ENCODE data around the gene FMNL2.

The FMNL2 gene

GRCh38 chr2:152648336-152648735, 313.4 kb downstream of the FMNL2 start (continued):
- TF ChIP-seq ZNF266 (tag by site-specific recombination; IDR thresholded peaks at IDR 0.05; ENCODE audit: low read depth) (no peak), REPIN1 (tag by site-specific recombination; IDR thresholded peaks at IDR 0.05; ENCODE audit: low read depth) (no peak), ZNF837 (tag by site-specific recombination; IDR thresholded peaks at IDR 0.05) (no peak), ZNF416 (tag by site-specific recombination; IDR thresholded peaks at IDR 0.05) (no peak), ZBTB7A (tag by site-specific recombination; IDR thresholded peaks at IDR 0.05; ENCODE audit: low read depth) (no peak)

DNA sequence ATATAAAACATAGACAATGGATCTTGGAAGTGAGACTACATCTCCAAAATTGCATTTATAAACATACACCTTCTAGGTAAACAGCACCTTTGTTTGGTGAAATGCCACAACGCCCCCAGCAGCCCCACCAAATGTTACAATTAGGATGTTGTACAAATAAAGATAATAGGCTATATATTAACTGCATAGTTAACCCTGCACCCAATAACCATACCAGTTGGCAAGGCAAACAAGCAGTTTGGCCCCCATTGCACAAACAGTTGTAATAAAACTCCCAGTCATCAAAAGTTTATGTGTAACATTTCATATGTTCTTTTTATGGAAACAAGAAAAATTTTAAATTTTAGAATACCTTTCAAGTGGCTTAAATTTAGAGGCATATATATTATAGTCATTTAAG, 315.0 kb downstream of the FMNL2 start:
- H3K27ac ChIP-seq (ENCODE audit: extremely low read depth, low read depth, low read length), result no peak overlapping the region
- TF ChIP-seq ZNF324 (tag by site-specific recombination; IDR thresholded peaks at IDR 0.05) (no peak), ZNF76 (tag by site-specific recombination; IDR thresholded peaks at IDR 0.05; ENCODE audit: borderline replicate concordance, low read depth) (no peak), ZNF394 (tag by site-specific recombination; IDR thresholded peaks at IDR 0.05; ENCODE audit: borderline replicate concordance) (no peak), ZNF433 (tag by site-specific recombination; IDR thresholded peaks at IDR 0.05; ENCODE audit: low read depth) (no peak)
- TF ChIP-seq, protein P1, sequence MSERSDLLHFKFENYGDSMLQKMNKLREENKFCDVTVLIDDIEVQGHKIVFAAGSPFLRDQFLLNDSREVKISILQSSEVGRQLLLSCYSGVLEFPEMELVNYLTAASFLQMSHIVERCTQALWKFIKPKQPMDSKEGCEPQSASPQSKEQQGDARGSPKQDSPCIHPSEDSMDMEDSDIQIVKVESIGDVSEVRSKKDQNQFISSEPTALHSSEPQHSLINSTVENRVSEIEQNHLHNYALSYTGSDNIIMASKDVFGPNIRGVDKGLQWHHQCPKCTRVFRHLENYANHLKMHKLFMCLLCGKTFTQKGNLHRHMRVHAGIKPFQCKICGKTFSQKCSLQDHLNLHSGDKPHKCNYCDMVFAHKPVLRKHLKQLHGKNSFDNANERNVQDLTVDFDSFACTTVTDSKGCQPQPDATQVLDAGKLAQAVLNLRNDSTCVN (tag by site-specific recombination; optimal IDR thresholded peaks at IDR 0.05), result no peak
- TF ChIP-seq, protein P2, sequence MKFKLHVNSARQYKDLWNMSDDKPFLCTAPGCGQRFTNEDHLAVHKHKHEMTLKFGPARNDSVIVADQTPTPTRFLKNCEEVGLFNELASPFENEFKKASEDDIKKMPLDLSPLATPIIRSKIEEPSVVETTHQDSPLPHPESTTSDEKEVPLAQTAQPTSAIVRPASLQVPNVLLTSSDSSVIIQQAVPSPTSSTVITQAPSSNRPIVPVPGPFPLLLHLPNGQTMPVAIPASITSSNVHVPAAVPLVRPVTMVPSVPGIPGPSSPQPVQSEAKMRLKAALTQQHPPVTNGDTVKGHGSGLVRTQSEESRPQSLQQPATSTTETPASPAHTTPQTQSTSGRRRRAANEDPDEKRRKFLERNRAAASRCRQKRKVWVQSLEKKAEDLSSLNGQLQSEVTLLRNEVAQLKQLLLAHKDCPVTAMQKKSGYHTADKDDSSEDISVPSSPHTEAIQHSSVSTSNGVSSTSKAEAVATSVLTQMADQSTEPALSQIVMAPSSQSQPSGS (tag by site-specific recombination; IDR thresholded peaks at IDR 0.05; ENCODE audit: low read depth), result no peak
- TF ChIP-seq, protein P3, sequence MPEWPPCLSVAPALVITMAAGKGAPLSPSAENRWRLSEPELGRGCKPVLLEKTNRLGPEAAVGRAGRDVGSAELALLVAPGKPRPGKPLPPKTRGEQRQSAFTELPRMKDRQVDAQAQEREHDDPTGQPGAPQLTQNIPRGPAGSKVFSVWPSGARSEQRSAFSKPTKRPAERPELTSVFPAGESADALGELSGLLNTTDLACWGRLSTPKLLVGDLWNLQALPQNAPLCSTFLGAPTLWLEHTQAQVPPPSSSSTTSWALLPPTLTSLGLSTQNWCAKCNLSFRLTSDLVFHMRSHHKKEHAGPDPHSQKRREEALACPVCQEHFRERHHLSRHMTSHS (tag by site-specific recombination; IDR thresholded peaks at IDR 0.05), result no peak
- H3K4me3 ChIP-seq (ENCODE audit: low read depth, low read length), result no peak overlapping the region
- CTCF ChIA-PET, result no interaction called here
- no peaks in the 10 kb centered on the region for H3K9me3 ChIP-seq (ENCODE audit: control insufficient read depth, insufficient read depth, low read depth, low read length)
- POLR2A ChIA-PET, result no interaction called here
- H3K36me3 ChIP-seq (ENCODE audit: control insufficient read depth in 2 of 2, insufficient read depth in 1 of 2, low read length in 2 of 2), result peaks cover 23 to 75% of the 10 kb centered on the region in 2 experiments
- H3K4me1 ChIP-seq (ENCODE audit: control insufficient read depth, insufficient read depth, low read length), result no peaks in the 10 kb centered on the region

DNA sequence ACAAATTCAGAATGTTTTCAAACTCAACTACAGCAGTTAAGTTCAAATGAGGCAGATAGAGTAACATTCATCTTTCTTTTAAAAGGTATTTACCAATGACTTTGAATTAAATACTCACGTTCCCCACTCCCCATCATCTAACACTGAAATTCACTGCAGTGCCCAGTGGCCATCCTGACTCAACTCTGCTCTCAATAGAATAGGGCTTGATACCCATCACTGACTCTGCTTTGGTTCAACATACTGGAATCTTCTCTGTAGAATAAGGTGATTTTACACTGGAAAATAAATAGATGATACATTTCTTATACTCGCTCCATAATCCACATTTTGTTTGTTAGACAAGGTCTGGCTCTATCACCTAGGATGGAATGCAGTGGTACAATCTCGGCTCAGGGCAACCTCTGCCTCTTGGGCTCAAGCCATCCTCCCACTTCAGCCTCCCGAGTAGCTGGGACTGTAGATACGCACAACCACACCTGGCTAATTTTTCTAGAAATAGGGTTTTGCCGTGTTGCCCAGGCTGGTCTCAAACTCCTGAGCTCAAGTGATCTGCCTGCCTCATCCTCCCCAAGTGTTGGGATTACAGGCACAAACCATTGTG, 315.9 kb downstream of the FMNL2 start:
- no peaks in the 10 kb centered on the region for H3K4me1 ChIP-seq (ENCODE audit: control insufficient read depth, insufficient read depth, low read length)
- H3K36me3 ChIP-seq (ENCODE audit: control insufficient read depth in 2 of 2, insufficient read depth in 1 of 2, low read length in 2 of 2), result peaks cover 31 to 75% of the 10 kb centered on the region in 2 experiments
- H3K9me3 ChIP-seq (ENCODE audit: control insufficient read depth, insufficient read depth, low read depth, low read length), result no peaks in the 10 kb centered on the region
- POLR2A ChIA-PET, result no interaction called here
- no peak overlapping the region for H3K27ac ChIP-seq (ENCODE audit: extremely low read depth, low read depth, low read length)
- no peak overlapping the region for H3K4me3 ChIP-seq (ENCODE audit: low read depth, low read length)
- TF ChIP-seq ZBTB48 (tag by site-specific recombination; IDR thresholded peaks at IDR 0.05) (no peak), ZNF146 (tag by site-specific recombination; IDR thresholded peaks at IDR 0.05) (no peak), INSM2 (tag by site-specific recombination; IDR thresholded peaks at IDR 0.05) (no peak), ZNF121 (tag by site-specific recombination; IDR thresholded peaks at IDR 0.05) (no peak), KLF1 (tag by site-specific recombination; IDR thresholded peaks at IDR 0.05) (no peak), ZNF280C (tag by site-specific recombination; IDR thresholded peaks at IDR 0.05) (no peak), ZNF211 (tag by site-specific recombination; IDR thresholded peaks at IDR 0.05; ENCODE audit: low read depth) (no peak), ZNF19 (tag by site-specific recombination; IDR thresholded peaks at IDR 0.05; ENCODE audit: low read depth) (no peak), ZNF221 (tag by site-specific recombination; IDR thresholded peaks at IDR 0.05; ENCODE audit: borderline replicate concordance) (no peak), SP7 (tag by site-specific recombination; IDR thresholded peaks at IDR 0.05) (no peak), ZNF354C (tag by site-specific recombination; IDR thresholded peaks at IDR 0.05; ENCODE audit: borderline replicate concordance, low read depth) (no peak), ZNF585B (tag by site-specific recombination; IDR thresholded peaks at IDR 0.05) (no peak), ZNF747 (tag by site-specific recombination; IDR thresholded peaks at IDR 0.05) (no peak), ZNF202 (tag by site-specific recombination; IDR thresholded peaks at IDR 0.05; ENCODE audit: borderline replicate concordance) (no peak), ZNF549 (tag by site-specific recombination; IDR thresholded peaks at IDR 0.05) (no peak)
- CTCF ChIA-PET, result no interaction called here

All from HEK293 (cell line).